ENCODE measurements around the gene PSMB2. TPM values are rescaled to one million over a fixed set of nuclear protein-coding genes. Genes with fewer than 3 reads are reported as not detected.

Gene PSMB2
- polyA plus RNA-seq, 1 donor from 2014 or later = 48.2 TPM

DNA sequence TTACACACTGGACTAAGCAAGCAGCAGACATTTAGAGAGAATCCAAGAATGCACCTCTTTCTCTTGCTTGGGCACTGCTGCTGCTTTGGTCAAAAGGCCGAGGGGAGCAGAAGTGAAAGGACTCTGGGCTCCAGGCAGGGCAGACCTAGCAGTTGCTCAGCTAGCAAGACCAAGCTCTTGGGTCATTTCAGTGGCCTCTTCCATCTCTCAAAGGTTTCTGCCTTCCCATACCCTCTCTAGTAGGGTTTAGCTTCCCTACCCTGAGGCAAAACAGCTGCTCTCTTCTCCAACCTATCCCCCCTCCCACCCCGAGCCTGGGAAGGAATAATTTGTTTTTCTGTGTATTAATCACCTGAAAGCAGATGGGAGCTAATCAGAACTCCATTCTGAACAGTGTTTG is 42.4 kb downstream of the PSMB2 start:
- H3K4me3 ChIP-seq (ENCODE audit: low read length) = no peak overlapping the region
- H3K36me3 ChIP-seq (ENCODE audit: insufficient read depth, low read length) = no peaks in the 10 kb centered on the region
- no peaks in the 10 kb centered on the region for H3K27me3 ChIP-seq (ENCODE audit: insufficient read depth, low read depth, low read length)
- H3K9ac ChIP-seq (ENCODE audit: low read length) = no peak overlapping the region
- H3K79me2 ChIP-seq (replicated peaks; ENCODE audit: insufficient read depth, low read length) = no peaks in the 10 kb centered on the region
- H3K4me2 ChIP-seq (ENCODE audit: low read length) = no peak overlapping the region
- H3F3A ChIP-seq (ENCODE audit: insufficient read depth, low read length, poor library complexity, severe bottlenecking) = no peaks in the 10 kb centered on the region
- no peaks in the 10 kb centered on the region for H4K20me1 ChIP-seq (ENCODE audit: insufficient read depth)
- H3K9me3 ChIP-seq (ENCODE audit: low read length) = no peaks in the 10 kb centered on the region
- TF ChIP-seq CTCF (IDR thresholded peaks at IDR 0.05; ENCODE audit: poor library complexity, severe bottlenecking) = no peak
- no peak for TF ChIP-seq RAD21 (conservative IDR thresholded peaks at IDR 0.05)
- TF ChIP-seq EP300 (conservative IDR thresholded peaks at IDR 0.05; ENCODE audit: poor library complexity, severe bottlenecking) = no peak
- H2AFZ ChIP-seq (ENCODE audit: low read depth, low read length) = no peak overlapping the region
- no peak overlapping the region for H3K27ac ChIP-seq (ENCODE audit: low read length)
- no peaks in the 10 kb centered on the region for H3K9me2 ChIP-seq (ENCODE audit: insufficient read depth, low read length)

DNA sequence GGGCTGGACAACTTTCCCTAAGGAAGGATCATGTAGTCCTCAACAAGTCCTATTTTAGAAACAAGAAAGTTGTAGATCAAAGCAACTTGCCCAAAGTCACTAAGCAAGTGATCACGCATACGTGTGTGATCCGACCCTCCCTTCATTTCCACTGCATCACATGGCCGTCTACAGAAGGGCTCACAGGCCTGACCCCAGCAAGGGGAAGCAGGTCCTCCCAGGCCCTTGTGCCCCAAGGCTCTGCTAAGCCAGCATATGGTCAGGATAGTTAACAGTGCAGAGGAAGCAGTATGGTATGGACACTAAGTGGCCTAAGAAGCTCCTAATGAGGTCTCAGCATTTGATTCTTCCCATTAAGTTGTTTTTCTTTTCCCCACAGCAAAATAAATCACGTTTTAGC is 43.5 kb downstream of the PSMB2 start:
- no peaks in the 10 kb centered on the region for H3K9me2 ChIP-seq (ENCODE audit: insufficient read depth, low read length)
- H3K27me3 ChIP-seq (ENCODE audit: insufficient read depth, low read depth, low read length) = no peaks in the 10 kb centered on the region
- no peak overlapping the region for H3K4me2 ChIP-seq (ENCODE audit: low read length)
- H3F3A ChIP-seq (ENCODE audit: insufficient read depth, low read length, poor library complexity, severe bottlenecking) = no peaks in the 10 kb centered on the region
- H3K9ac ChIP-seq (ENCODE audit: low read length) = no peak overlapping the region
- TF ChIP-seq POLR2AphosphoS5 (IDR thresholded peaks at IDR 0.05) (no peak), CTCF (IDR thresholded peaks at IDR 0.05; ENCODE audit: poor library complexity, severe bottlenecking) (no peak), SMC3 (conservative IDR thresholded peaks at IDR 0.05; ENCODE audit: poor library complexity) (no peak)
- no peaks in the 10 kb centered on the region for H3K79me2 ChIP-seq (replicated peaks; ENCODE audit: insufficient read depth, low read length)
- no peak overlapping the region for H3K27ac ChIP-seq (ENCODE audit: low read length)
- H2AFZ ChIP-seq (ENCODE audit: low read depth, low read length) = no peak overlapping the region
- H4K20me1 ChIP-seq (ENCODE audit: insufficient read depth) = no peaks in the 10 kb centered on the region
- H3K36me3 ChIP-seq (ENCODE audit: insufficient read depth, low read length) = no peaks in the 10 kb centered on the region
- no peak overlapping the region for H3K4me3 ChIP-seq (ENCODE audit: low read length)
- no peaks in the 10 kb centered on the region for H3K9me3 ChIP-seq (ENCODE audit: low read length)

GRCh38 chr1:35595684-35596083 is 45.6 kb downstream of the PSMB2 start:
- Histone ChIP-seq H3K27ac (ENCODE audit: low read length) (no peak overlapping the region), H3K36me3 (ENCODE audit: insufficient read depth, low read length) (no peaks in the 10 kb centered on the region), H3K27me3 (ENCODE audit: insufficient read depth, low read depth, low read length) (no peaks in the 10 kb centered on the region), H3F3A (ENCODE audit: insufficient read depth, low read length, poor library complexity, severe bottlenecking) (no peaks in the 10 kb centered on the region), H2AFZ (ENCODE audit: low read depth, low read length) (no peak overlapping the region), H4K20me1 (ENCODE audit: insufficient read depth) (no peaks in the 10 kb centered on the region), H3K79me2 (replicated peaks; ENCODE audit: insufficient read depth, low read length) (no peaks in the 10 kb centered on the region), H3K9ac (ENCODE audit: low read length) (no peak overlapping the region), H3K9me3 (ENCODE audit: low read length) (no peaks in the 10 kb centered on the region), H3K4me3 (ENCODE audit: low read length) (no peak overlapping the region), H3K9me2 (ENCODE audit: insufficient read depth, low read length) (no peaks in the 10 kb centered on the region), H3K4me2 (ENCODE audit: low read length) (no peak overlapping the region)
- no peak for TF ChIP-seq SMC3 (conservative IDR thresholded peaks at IDR 0.05; ENCODE audit: poor library complexity)
- no peak for TF ChIP-seq RAD21 (conservative IDR thresholded peaks at IDR 0.05)
- TF ChIP-seq EP300 (conservative IDR thresholded peaks at IDR 0.05; ENCODE audit: poor library complexity, severe bottlenecking) = no peak
- TF ChIP-seq EZH2 (IDR thresholded peaks at IDR 0.05; ENCODE audit: borderline replicate concordance, insufficient read depth, low read length, poor library complexity, severe bottlenecking) = no peak
- TF ChIP-seq MXI1 (conservative IDR thresholded peaks at IDR 0.05; ENCODE audit: poor library complexity, severe bottlenecking) = no peak
- TF ChIP-seq POLR2AphosphoS5 (IDR thresholded peaks at IDR 0.05) = no peak
- no peak for TF ChIP-seq CTCF (IDR thresholded peaks at IDR 0.05; ENCODE audit: poor library complexity, severe bottlenecking)
- no peak for TF ChIP-seq TAF1 (IDR thresholded peaks at IDR 0.05; ENCODE audit: low read depth)
- TF ChIP-seq, protein P1, sequence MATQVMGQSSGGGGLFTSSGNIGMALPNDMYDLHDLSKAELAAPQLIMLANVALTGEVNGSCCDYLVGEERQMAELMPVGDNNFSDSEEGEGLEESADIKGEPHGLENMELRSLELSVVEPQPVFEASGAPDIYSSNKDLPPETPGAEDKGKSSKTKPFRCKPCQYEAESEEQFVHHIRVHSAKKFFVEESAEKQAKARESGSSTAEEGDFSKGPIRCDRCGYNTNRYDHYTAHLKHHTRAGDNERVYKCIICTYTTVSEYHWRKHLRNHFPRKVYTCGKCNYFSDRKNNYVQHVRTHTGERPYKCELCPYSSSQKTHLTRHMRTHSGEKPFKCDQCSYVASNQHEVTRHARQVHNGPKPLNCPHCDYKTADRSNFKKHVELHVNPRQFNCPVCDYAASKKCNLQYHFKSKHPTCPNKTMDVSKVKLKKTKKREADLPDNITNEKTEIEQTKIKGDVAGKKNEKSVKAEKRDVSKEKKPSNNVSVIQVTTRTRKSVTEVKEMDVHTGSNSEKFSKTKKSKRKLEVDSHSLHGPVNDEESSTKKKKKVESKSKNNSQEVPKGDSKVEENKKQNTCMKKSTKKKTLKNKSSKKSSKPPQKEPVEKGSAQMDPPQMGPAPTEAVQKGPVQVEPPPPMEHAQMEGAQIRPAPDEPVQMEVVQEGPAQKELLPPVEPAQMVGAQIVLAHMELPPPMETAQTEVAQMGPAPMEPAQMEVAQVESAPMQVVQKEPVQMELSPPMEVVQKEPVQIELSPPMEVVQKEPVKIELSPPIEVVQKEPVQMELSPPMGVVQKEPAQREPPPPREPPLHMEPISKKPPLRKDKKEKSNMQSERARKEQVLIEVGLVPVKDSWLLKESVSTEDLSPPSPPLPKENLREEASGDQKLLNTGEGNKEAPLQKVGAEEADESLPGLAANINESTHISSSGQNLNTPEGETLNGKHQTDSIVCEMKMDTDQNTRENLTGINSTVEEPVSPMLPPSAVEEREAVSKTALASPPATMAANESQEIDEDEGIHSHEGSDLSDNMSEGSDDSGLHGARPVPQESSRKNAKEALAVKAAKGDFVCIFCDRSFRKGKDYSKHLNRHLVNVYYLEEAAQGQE (IDR thresholded peaks at IDR 0.05; ENCODE audit: borderline replicate concordance) = no peak

Measured in neural cell (in vitro differentiated cells).